GM19238 (cell line): Measurements from ENCODE around the gene SLFN5.
"Not testable (repeated sequence)": the region's sequence is repeated elsewhere in the genome, so short reads cannot be mapped to it uniquely, and the experiment has no call there.

Experiments
- DNase-seq: peaks from one replicate; pipeline ENCODE4 v3.0.0; 2011; ENCODE audit warnings: low spot score; ENCODE audit not compliant: insufficient read length

The SLFN5 gene

GRCh38 chr17:35291802-35292201 lies 48.9 kb downstream of the SLFN5 start:
- DNase-seq = no peak

GRCh38 chr17:35293151-35293847 lies 50.4 kb downstream of the SLFN5 start:
- no peak for DNase-seq

GRCh38 chr17:35294756-35295155 lies 51.9 kb downstream of the SLFN5 start:
- no peak for DNase-seq

GRCh38 chr17:35295686-35296085 lies 52.8 kb downstream of the SLFN5 start:
- no peak for DNase-seq

GRCh38 chr17:35297666-35298065 lies 54.8 kb downstream of the SLFN5 start:
- no peak for DNase-seq

- no peak for DNase-seq
Measured at GRCh38 chr17:35298639-35299038, 55.8 kb downstream of the SLFN5 start.

- DNase-seq = no peak
Measured at GRCh38 chr17:35299135-35299534, 56.3 kb downstream of the SLFN5 start.

- DNase-seq = not testable (repeated sequence)
Measured at GRCh38 chr17:35309345-35309744, 66.5 kb downstream of the SLFN5 start.

GRCh38 chr17:35312346-35312745 lies 69.5 kb downstream of the SLFN5 start:
- DNase-seq = no peak

- DNase-seq = peak; percentile 42
Measured at GRCh38 chr17:35312790-35313711, 70.2 kb downstream of the SLFN5 start.

- no peak for DNase-seq
Measured at GRCh38 chr17:35313875-35314409, 71.1 kb downstream of the SLFN5 start.

GRCh38 chr17:35314415-35315216 lies 71.7 kb downstream of the SLFN5 start:
- DNase-seq = no peak

GRCh38 chr17:35315283-35315682 lies 72.4 kb downstream of the SLFN5 start:
- DNase-seq = no peak

- no peak for DNase-seq
Measured at GRCh38 chr17:35315971-35316370, 73.1 kb downstream of the SLFN5 start.

GRCh38 chr17:35322749-35323148 lies 79.9 kb downstream of the SLFN5 start:
- DNase-seq = no peak
